Fibroblast of peridontal ligament (primary cell): Measurements from ENCODE around the gene RNF166.

Experiments
- DNase-seq: peaks from one replicate; pipeline ENCODE4 v3.0.0-alpha.2; 2010; ENCODE audit errors: extremely low read depth

Gene RNF166

DNA sequence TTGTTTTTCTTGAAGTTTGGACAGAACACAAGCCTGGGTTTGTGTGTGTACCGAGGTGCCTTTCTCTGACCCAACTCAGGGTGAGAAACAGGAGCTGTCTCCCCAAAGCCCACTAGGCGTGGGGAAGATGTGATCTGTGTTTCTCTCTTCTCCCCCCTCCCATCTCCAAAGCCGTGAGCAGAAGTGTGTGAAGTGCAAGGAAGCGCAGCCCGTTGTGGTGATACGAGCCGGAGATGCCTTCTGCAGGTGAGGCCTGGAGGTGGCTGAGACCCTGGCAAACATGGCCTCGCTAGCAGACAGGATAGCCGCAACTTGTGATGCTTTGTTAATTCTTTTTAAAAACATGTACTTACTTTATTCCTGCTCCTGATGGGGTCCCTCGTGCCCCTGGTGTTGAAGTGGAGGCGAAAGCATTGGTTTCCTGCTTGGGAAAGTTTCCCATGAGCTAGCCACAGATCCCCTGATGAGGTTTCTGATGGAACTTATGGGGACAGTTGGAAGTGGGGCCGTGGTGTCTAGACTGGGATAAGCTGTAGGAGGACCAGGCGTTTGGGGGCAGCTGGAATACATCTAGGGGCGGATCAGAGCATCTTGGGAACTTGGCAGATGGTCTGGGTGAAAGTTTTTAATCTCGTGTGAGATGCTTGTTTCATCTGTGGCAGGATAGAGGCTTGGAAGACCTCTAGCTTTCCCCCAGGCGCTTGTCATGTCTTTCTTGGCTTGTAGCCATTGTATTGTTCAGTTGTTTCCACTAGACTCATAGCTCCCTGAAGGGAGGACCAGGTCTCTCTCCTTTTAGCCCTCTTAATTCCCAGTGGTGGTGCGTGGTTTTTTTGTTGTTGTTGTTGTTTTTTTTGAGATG, 988 bp upstream of the RNF166 start:
- no peak for DNase-seq

DNA sequence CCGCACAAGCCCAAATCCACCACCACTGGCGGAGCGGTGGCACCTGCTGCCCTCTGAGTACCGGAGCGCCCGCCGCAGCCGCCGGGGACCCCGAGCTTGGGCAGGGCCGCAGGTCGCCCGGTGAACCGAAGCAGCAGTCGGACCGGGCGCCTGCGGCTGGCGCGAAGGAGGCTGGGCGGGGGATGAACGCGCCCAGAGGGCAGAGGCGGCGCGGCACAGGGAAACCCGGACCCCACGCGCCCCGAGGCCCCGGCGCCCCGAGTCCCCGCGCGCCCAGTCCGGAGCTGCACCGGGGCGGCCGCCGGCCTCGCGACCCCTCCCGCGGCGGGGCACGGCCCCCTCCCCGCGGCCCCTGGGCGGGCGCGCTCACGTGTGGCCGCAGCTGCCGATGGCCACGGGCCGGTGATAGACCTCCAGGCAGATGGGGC, 393 bp downstream of the RNF166 start:
- no peak for DNase-seq

DNA sequence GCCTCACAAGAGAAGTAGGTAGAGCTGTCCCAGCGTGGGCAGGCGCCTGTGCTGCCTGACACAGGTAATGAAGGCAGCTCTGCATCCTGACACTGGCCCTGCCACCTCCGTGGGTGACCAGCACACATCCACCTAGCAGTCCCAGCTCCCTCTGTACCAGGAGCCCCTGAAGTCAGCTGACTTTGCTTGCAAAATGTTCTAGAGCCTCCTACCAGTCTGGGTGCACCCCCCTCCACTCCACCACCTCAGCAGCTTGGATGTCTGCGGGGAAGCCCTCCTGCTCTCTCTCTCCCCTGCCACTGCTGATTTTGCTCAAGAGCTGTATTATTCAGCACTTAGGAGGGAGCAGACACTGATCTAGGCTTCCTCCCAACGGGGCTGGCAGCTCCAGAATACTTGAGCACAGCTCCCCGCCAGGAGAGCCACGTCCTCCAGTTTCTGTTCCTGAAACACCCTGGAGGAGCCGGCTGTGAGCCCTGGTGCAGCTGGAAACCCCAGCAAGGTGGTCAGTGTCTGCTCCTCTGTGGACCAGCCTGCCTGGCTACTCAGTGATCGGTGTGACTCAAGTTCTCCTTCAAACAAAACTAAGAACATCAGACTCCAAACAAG, 1.0 kb downstream of the RNF166 start:
- peak; percentile 35 for DNase-seq

GRCh38 chr16:88703486-88704309, 2.5 kb downstream of the RNF166 start:
- no peak for DNase-seq

DNA sequence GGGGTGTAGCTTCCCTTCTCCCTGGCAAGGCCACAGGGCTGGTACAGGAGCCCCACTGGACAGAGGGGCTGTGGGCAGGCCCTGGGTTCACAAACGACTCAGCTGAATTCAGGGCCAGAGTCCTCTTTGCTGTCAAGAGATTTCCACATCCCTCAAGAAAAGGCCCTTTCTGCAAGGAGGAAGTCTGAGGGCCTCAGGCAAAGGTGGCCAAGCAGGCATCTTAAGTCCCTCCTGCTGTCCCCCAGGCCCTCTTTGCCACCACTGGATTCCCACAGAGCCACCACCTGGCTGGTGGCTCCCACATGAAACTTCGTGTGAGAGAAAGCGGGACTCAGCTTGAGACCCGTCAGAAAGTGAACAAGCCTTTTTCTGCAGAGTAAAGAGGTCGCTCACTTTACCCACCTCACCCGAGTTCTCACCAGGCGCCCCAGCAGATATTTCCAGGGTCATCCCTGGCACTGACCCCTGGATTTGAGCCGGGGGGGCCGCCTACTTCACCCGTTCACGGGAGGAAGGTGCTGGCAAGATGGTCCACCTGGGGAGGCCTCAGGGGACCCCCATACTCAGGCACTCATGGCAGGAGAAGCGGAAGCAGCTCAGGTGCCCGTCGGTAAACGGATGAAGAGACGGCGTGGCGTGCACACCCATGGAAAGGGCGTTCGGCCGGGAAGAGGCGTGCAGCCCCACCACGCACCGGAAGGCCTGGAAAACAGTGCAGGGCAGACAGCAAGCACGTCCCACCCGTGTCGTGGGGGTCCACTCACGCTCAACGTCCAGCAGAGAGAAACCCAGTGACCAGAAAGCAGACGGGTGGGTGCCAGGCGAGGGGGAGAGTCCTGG, 3.6 kb downstream of the RNF166 start:
- DNase-seq = no peak

DNA sequence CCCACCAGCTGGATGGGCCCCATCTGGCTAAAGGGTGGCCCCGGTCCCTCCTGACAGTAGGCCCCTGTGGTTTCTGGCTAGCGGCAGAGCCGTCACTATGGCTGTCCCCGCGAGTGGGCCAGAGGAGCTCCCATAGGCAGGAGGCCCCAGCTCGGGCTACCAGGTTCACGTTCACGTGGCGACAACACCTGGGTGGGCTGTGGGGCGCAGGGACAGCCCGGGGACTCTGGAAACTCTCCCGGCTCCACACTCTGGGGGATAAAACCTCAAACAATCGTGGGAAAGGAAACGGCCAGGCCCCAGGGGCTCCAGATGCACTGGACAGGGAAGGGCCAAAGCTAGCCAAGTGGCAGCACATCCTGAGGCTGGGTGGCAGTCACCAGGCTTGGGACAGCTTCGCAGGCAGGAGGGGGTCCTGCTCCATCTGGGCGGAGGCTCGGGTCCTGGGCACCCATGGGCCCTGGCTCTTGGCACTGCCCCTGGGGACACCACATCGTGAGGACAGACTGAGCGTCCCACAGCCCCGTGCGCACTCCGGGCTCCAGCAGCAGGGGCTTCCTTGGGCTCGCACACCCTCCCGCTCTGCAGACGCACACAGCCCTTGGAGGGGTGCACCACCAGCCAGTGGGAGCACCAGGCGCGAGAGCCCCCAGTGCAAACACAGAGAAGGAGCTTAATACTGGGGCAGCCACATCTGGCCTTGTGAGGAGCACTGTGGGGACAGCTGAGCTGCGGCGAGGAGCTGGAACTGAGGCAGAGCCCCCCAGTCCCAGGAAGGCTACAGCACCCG, 4.4 kb downstream of the RNF166 start:
- no peak for DNase-seq

- DNase-seq = peak; percentile 43
These were observed 5.3 kb downstream of the RNF166 start for GRCh38 chr16:88700636-88701482.

- DNase-seq = no peak
These were observed 5.9 kb downstream of the RNF166 start for GRCh38 chr16:88700322-88700635.

GRCh38 chr16:88699180-88699579, 7.0 kb downstream of the RNF166 start:
- no peak for DNase-seq

GRCh38 chr16:88698646-88699045, 7.6 kb downstream of the RNF166 start:
- DNase-seq = no peak

DNA sequence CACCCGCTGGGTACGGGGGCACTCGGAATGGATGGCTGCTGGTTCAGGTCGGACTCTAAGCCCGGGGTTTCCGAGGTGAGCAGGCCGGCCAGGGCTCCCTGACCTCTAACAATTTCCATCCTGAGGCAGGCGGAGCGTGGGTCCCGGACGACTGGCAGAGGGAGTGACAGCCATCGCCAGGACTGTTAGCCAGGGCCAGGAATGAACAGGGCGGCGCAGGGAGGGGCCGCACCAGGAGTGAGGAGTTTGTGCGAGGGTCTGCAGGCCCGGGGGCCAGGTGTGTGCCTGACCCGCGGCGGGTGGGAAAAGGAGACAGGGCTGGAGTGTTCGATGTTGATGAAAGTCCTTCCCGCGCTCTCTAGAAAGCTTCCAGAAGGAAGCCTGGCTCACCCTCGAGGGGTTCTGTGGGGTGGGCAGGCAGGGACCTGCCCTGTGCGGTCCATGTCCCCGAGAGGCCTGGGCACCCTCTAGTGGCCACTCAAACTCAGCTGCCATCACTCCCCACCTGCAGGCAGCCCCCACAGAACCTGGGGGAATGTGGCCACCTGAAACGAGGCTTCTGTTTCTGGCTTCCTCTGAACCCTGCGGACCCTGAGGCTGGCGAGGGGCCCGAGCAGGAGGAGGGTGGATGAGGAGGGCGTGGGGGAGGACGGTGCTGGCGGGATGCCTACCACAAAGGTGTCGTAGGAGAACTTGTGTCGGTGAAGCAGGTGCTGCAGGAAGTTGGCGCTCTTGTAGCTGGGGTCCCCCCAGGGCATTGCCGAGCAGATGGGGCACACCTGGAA, 8.2 kb downstream of the RNF166 start:
- DNase-seq = no peak

DNA sequence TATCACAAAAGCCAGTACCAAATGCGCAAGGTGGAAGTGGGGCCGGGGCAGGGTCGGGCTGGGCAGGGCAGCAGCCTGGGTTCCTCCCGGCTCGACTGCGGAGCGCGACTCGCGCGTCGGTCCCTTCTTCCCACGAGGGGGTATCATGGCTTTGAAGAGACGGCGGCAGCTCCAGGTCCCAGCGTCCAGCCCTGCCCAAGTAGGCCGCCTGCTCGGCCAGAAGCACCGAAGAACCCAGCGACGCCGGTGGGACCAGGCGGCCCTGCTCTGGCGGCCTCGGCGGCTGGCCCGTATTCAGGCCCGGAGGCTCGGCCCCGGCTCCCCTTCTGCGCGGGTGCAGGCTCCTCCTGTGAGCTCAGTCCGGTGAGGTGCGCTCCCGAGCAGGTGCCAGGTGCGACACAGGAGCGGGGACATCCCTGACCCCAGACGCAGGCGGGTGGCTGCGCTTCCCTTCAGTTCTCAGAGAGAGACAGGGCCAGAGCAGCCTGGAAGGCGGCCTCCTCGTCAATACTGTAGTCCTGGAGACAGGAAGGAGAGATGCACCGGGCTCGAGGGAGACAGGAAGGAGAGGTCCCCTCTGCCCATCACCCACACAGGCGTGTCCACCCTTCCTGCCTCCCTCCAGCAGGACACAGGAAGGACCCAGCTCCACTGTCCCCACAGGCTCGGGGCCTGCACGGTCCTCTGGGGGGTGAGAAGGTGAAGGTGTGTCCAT, 8.9 kb downstream of the RNF166 start:
- DNase-seq = no peak

DNA sequence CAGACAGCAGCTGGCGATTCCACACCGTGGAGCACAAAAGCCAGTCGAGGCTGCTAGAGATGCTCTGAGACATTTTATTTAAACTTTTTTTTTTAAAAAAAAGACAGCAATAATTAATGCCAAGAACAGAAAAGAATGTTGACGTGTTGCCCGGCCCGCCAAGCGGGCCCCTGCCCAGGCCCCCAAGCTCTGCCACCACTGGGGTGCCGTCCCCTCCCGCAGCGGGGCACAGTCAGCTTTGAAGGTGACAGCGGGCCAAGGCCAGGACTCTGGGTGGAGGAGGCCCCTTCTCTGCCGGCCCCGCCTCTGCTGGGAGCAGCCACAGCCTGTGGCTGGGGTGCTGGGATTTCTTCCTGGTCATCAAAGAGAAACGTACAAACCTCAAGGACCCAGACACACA, 9.8 kb downstream of the RNF166 start:
- DNase-seq = no peak

GRCh38 chr16:88695753-88696152, 10.5 kb downstream of the RNF166 start:
- no peak for DNase-seq

GRCh38 chr16:88695218-88695617, 11.0 kb downstream of the RNF166 start:
- no peak for DNase-seq

DNA sequence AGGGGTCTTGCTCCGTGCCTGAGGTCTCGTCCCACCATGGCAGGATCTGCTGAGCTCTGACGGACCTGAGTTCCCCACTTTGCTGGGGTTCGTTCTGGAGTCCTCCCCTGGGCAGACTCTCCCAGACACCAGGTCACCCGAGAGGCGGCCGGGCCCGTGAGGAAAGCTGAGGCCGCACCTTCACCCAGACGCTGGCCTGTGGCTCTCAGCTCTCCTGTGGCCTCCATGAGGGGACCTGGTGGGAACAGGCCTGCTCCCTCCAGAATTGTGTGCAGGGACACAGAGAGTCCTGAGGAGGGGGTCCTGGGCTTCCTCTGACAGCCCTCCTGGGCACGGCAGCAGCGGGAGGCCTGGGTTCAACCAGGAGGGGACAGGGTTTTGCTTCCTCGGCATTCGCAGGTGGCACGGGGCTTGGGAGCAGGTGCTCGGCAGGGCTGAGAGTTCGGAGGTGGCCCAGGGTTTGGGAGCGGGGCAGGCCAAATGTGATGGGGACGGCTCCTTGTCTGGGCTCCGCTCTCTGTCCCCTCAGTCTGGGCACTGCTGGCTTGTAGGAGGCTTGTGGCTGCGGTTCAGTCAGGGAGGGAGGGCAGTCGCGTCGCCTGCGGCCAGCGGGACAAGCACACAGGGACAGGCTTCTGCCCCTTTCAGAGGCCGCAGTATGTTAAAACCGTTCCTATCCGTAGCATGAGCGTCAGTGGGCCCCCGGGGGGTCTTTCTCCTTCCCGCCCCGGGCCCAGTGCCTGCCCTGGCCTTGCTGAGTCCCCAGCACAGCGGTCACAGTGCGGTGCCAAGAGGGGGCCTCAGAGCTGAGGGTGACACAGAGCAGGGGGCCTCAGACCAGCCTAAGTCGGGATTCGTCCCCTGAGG, 11.8 kb downstream of the RNF166 start:
- DNase-seq = no peak

- DNase-seq = no peak
These were observed 12.6 kb downstream of the RNF166 start for GRCh38 chr16:88693420-88694177.
